Measurements from ENCODE around the gene DROSHA.
"Not testable (repeated sequence)": the region's sequence is repeated elsewhere in the genome, so short reads cannot be mapped to it uniquely, and the experiment has no call there.

DROSHA gene

DNA sequence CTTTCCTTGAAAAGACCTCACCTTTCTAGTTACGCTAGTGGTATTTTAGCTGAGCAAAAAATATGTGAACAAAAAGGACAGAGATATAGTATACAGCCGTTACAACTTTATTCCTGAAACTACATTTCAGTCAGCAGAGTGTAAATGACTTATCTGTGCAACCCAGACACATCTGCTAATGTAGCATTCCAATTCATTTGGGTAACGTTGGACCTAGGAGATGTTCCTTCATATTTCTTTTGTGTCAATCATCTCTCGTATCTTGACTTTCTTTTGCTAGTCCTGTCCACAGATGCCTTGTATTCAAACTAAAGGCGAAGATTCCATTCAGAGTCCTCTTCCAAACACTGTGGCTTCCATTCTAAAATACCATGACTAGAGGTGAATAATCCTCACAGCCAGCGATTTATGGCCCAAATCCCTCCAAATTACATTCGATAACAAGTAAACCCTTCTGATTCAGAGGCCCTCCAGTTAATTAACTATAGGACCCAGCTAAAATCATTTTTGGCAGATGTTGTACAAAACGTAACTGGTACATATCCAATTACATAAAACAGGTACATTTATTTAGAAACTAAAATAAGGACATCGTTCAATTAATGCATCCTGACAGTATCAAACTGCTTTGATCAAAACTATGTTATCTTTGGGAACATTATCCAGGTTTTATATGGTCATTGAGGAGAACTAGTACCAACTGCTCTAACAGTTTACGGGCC lies 155.7 kb downstream of the DROSHA start:
- DNase-seq = no peak

DNA sequence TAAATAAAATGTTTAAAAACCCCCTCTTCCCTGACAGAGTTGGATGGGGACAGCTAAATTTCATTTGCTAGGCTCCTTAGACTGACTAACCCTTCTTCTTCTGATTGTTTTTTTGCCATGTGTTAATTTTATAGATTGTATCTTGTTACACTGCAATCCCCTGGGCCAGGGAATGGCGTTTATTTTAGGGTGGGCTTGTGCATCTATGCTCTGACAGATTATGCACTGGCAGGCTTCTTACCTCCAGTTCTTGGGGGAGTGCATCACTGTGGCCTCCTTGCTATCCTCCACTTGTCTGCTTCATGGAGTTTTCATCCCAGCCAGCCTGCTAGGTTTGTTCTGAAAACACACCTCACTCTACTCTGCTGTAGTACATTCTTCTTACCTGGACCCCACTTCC lies 159.8 kb downstream of the DROSHA start:
- no peak for DNase-seq

DNA sequence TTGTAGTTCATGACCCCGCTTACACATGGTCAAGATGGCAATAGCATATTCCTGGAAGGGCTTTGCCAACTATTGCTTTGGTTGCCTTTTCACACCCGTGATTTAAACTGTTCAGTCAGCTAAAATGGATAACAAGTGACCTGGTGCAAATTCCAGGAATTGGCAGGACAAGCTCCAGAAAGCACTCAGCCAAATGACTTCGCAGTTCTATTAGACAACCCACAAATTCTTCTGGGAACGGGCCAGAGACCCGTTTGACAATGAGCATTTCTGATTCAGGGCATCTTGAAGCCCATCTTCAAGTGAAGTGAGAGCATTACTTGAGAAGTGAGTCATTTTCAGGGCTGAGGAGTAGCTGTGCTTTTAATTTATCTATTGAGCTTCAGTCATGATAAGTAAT lies 165.0 kb downstream of the DROSHA start:
- DNase-seq = no peak

DNA sequence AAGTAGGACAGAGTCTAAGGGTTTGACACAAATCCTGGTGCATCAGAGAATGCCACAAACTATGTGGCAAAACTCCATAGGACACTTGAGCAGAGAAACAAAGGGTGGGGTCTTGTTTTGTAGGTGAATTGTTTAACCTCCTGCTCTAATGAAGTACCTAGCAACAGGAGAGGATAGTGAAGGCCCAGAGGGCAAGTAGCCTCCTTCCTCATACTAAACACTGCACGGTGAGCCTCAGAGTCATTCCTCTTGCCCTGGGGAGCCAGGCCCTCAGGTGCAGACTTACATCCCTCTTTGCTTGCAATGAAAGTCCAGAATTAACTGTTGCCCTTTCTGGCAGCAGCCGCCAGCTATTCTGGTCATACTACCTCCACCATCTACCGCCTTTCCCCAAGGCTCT lies 166.1 kb downstream of the DROSHA start:
- DNase-seq = no peak

DNA sequence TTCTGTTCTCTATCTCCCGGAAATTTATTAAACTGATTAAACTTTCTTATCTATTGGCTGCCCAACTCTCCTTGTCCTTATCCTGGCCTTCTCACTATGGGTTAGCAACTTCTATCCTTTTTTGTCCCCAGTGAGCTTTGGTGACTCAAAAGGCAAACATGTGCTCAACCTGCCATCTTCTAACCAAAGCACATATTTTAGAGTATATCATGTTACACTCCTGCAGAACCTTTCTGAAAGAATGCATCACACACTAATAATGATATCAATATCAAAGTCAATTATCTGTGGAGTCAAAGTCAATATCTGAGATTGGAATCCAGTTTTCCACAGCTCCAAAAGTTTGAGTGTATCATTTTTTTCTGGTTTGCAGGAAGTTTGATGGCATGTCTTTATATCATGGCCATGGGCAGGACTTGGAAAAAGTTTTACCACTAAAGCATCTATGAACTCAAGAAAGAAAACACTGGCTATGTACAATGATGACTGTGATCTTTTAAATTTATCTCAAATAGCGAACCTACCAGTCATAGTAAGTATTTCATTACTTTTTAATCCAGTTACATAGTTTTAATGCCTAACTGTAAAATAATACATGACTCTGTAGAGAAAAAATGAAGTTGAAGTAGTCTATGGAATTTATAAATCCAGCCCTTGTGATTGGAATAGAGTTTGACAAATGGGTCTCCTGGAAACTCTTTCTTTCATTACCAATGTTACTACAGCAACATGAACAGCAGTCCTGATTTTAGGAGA lies 166.8 kb downstream of the DROSHA start:
- no peak for DNase-seq

DNA sequence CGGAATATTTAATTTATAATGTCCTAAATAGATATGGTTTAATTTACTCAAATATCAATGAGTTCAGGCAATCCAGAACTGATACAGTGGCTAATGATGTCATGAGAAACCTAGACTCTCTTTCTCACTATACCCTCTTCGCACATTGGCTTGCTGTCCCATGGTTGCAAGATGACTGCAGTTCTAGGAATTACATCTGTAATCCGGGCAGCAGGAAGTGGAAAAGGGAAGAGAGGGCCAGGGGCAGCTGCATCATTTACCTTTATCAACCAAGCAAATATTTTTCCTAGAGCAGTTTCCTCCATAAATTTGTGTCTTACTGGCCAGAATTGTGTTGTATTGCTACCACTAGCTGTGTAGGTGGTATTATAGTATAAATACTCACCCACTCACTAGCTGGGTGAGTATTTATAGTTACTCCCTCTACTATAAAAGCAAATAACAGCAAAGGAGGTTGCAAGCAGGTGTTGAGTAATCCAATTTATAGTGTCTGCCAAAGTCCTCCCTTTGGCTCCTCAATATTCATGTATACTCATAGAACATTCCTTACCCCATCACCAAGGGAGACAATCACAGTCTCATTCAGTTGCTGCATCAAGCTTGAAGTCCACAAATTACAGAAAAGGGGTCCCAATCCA lies 168.8 kb downstream of the DROSHA start:
- DNase-seq = no peak

DNA sequence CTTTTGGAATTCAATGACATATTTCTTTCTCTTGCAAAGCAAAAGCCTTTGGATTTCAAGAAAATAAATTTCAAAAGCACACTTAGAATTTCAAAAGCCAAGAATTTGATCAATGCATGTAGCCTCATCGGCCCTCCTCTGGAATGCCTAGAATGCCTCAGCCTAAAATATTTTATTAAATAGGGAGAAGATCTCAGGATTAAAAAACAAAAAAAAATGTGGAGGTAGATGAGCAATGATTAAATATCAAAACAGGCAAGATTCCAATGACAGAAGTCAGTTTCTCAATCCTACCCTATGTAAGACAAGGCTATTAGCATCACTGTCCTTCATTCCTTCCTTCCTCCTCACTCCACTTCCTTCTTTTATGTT lies 169.4 kb downstream of the DROSHA start:
- DNase-seq = no peak

DNA sequence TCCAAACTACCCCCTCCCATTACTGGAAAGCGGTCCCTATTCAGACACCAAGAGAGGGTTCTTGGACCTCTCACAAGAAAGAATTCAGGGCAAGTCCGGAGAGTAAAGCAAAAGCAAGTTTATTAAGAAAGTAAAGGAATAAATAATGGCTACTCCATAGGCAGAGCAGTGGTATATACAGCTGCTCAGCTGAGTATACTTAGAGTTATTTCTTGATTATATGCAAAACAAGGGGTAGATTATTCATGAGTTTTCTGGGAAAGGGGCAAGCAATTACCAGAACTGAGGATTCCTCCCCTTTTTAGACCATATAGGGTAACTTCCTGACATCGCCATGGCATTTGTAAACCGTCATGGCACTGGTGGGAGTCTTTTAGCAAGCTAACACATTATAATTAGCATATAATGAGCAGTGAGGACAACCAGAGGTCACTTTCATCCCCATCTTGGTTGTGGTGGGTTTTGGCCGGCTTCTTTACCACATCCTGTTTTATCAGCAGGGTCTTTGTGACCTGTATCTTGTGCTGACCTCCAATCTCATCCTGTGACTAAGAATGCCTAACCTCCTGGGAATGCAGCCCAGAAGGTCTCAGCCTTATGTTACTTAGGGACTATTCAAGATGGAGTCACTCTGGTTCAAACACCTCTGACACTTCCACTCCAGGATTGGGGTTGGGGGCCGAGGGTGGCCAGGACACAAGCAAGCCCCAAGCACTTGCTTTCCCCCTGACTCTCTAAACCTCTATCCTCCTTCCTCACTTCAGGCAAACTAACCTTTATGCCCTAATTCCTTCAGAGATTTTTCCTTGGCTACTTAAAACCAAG lies 170.0 kb downstream of the DROSHA start:
- not testable (repeated sequence) for DNase-seq

DNA sequence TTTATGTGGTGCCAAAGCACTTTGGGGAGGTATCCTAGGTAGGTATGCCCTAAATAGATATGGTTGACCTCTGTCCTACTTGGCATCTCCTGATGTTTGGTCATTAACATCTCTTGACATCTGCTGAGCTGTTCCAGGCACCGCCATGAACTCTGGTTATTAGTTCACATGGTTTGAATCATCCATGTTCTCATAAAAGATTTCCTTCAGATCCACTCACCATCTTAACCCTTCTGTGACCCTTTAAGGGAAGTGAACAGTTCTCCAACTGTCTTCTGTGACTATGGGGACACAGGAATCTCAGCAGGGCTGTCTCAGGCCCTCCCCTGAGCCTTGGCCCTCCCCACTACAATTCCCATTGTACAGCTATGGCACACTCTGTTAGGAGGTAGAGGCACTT lies 170.7 kb downstream of the DROSHA start:
- no peak for DNase-seq

DNA sequence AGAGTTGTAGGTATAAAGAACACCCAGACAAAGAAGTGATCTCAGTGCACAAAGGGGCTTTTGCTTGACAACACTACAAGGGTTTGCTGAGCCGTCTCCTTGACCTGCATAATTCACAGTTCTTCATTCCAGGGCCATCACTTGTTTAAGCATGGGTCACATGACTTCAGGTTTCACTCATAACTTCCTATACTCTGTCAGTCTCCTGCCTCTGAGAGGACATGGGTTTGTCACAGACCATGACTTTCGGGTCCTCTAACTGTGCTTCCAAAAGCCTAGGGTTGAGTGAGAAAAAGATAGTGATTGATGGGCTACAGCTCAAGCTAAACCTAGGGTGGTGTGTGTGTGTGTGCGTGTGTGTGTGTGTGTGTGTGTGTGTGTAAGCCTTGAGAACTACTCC lies 172.1 kb downstream of the DROSHA start:
- DNase-seq = no peak

DNA sequence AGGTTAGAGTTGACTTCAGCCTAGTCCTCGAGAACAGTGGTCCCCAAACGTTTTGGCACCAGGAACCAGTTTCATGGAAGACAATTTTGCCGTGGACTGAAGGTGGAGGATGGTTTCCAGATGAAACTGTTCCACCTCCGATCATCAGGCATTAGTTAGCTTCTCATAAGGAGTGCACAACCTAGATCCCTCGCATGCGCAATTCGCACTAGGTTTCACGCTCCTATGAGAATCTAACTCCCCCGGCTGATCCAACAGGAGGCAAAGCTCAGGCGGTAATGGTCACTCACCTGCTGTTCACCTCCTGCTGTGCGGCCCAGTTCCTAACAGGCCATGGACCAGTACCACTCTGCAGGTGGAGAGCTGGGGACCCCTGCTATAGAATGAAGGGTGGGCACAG lies 174.9 kb downstream of the DROSHA start:
- no peak for DNase-seq

DNA sequence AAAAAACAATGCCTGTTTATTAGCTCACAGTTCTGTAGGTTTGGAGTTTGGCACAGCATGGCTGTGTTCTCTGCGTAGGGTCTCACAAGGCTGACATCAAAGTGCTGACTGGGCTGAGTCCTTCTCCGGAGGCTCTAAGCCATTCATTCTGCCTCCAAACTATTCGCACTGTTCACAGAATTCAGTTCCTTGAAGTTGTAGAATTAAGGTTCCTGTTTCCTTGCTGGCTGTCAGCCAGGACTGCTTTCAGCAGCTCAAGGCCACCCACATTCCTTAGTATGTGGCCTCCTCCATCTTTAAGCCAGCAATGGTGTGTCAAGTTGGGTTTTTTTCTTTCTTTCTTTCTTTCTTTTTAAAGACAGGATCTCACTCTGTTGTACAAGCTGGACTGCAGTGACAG lies 176.6 kb downstream of the DROSHA start:
- no peak for DNase-seq

All from SW 1271 (cell line).